ENCODE measurements around the gene MME. TPM values are rescaled to one million over a fixed set of nuclear protein-coding genes. Genes with fewer than 3 reads are reported as not detected.

Gene MME
- total RNA-seq, 1 donor from 2014 or later, result 54.3 TPM

GRCh38 chr3:155106119-155106518 is 26.0 kb downstream of the MME start:
- H2AFZ ChIP-seq (ENCODE audit: low read depth, low read length), result no peak overlapping the region
- FAIRE-seq (no peak), DNase-seq (ENCODE audit: low read depth) (no peak)
- no peak overlapping the region for H3K9ac ChIP-seq (ENCODE audit: low read length)
- H3K4me3 Mint-ChIP-seq (ENCODE audit: unreplicated experiment), result no peak overlapping the region
- no peak overlapping the region for H3K4me3 ChIP-seq (ENCODE audit: insufficient read depth, low read depth, low read length)
- no peaks in the 10 kb centered on the region for H3K27me3 ChIP-seq (ENCODE audit: insufficient read depth, low read length)
- H3K27ac Mint-ChIP-seq (ENCODE audit: unreplicated experiment), result no peak overlapping the region
- H3K36me3 Mint-ChIP-seq (ENCODE audit: low read depth, unreplicated experiment), result peaks cover 2% of the 10 kb centered on the region
- no peak overlapping the region for H3K27ac ChIP-seq (ENCODE audit: low read depth, low read length)
- H4K20me1 ChIP-seq (ENCODE audit: insufficient read depth, low read length), result no peaks in the 10 kb centered on the region
- H3K9me3 ChIP-seq (ENCODE audit: insufficient read depth, low read depth, low read length), result no peaks in the 10 kb centered on the region
- H3K4me2 ChIP-seq (ENCODE audit: low read length), result no peak overlapping the region
- no peaks in the 10 kb centered on the region for H3K27me3 Mint-ChIP-seq (ENCODE audit: low read depth, unreplicated experiment)
- peaks cover 13% of the 10 kb centered on the region for H3K4me1 Mint-ChIP-seq (ENCODE audit: low read depth, unreplicated experiment)
- TF ChIP-seq EZH2 (IDR thresholded peaks at IDR 0.05; ENCODE audit: insufficient read depth, low read length), result no peak
- no peak for TF ChIP-seq CTCF (IDR thresholded peaks at IDR 0.05; ENCODE audit: insufficient read depth, low read depth, low read length)
- no peaks in the 10 kb centered on the region for H3K4me1 ChIP-seq (ENCODE audit: insufficient read depth, low read length)
- H3K79me2 ChIP-seq (ENCODE audit: insufficient read depth, low read length), result no peaks in the 10 kb centered on the region
- H3K36me3 ChIP-seq (ENCODE audit: insufficient read depth, low read length), result no peaks in the 10 kb centered on the region
- no peaks in the 10 kb centered on the region for H3K9me3 Mint-ChIP-seq (ENCODE audit: unreplicated experiment)

GRCh38 chr3:155110022-155110421 is 29.9 kb downstream of the MME start:
- H3K27ac Mint-ChIP-seq (ENCODE audit: unreplicated experiment), result no peak overlapping the region
- no peak overlapping the region for H2AFZ ChIP-seq (ENCODE audit: low read depth, low read length)
- no peak for DNase-seq (ENCODE audit: low read depth)
- TF ChIP-seq EZH2 (IDR thresholded peaks at IDR 0.05; ENCODE audit: insufficient read depth, low read length) (no peak), CTCF (IDR thresholded peaks at IDR 0.05; ENCODE audit: insufficient read depth, low read depth, low read length) (no peak)
- H3K27ac ChIP-seq (ENCODE audit: low read depth, low read length), result no peak overlapping the region
- no peaks in the 10 kb centered on the region for H3K27me3 ChIP-seq (ENCODE audit: insufficient read depth, low read length)
- H3K4me2 ChIP-seq (ENCODE audit: low read length), result no peak overlapping the region
- H4K20me1 ChIP-seq (ENCODE audit: insufficient read depth, low read length), result no peaks in the 10 kb centered on the region
- H3K9me3 ChIP-seq (ENCODE audit: insufficient read depth, low read depth, low read length), result no peaks in the 10 kb centered on the region
- H3K9me3 Mint-ChIP-seq (ENCODE audit: unreplicated experiment), result no peaks in the 10 kb centered on the region
- H3K9ac ChIP-seq (ENCODE audit: low read length), result no peak overlapping the region
- H3K36me3 ChIP-seq (ENCODE audit: insufficient read depth, low read length), result no peaks in the 10 kb centered on the region
- H3K4me3 ChIP-seq (ENCODE audit: insufficient read depth, low read depth, low read length), result no peak overlapping the region
- FAIRE-seq, result no peak
- H3K4me3 Mint-ChIP-seq (ENCODE audit: unreplicated experiment), result no peak overlapping the region
- no peaks in the 10 kb centered on the region for H3K4me1 ChIP-seq (ENCODE audit: insufficient read depth, low read length)
- H3K36me3 Mint-ChIP-seq (ENCODE audit: low read depth, unreplicated experiment), result peaks cover 2% of the 10 kb centered on the region
- no peaks in the 10 kb centered on the region for H3K4me1 Mint-ChIP-seq (ENCODE audit: low read depth, unreplicated experiment)
- no peaks in the 10 kb centered on the region for H3K27me3 Mint-ChIP-seq (ENCODE audit: low read depth, unreplicated experiment)
- H3K79me2 ChIP-seq (ENCODE audit: insufficient read depth, low read length), result no peaks in the 10 kb centered on the region

GRCh38 chr3:155110996-155111901 is 31.1 kb downstream of the MME start:
- H3K4me3 ChIP-seq (ENCODE audit: insufficient read depth, low read depth, low read length), result no peak overlapping the region
- no peaks in the 10 kb centered on the region for H3K27me3 Mint-ChIP-seq (ENCODE audit: low read depth, unreplicated experiment)
- no peak for DNase-seq (ENCODE audit: low read depth)

More at GRCh38 chr3:155110996-155111901, 31.1 kb downstream of the MME start:
- TF ChIP-seq CTCF (IDR thresholded peaks at IDR 0.05; ENCODE audit: insufficient read depth, low read depth, low read length) (no peak), EZH2 (IDR thresholded peaks at IDR 0.05; ENCODE audit: insufficient read depth, low read length) (no peak)
- Histone ChIP-seq H3K27ac (ENCODE audit: low read depth, low read length) (no peak overlapping the region), H3K4me2 (ENCODE audit: low read length) (no peak overlapping the region), H3K27me3 (ENCODE audit: insufficient read depth, low read length) (no peaks in the 10 kb centered on the region), H3K4me1 (ENCODE audit: insufficient read depth, low read length) (no peaks in the 10 kb centered on the region), H3K9ac (ENCODE audit: low read length) (no peak overlapping the region), H3K9me3 (ENCODE audit: insufficient read depth, low read depth, low read length) (no peaks in the 10 kb centered on the region), H3K36me3 (ENCODE audit: insufficient read depth, low read length) (no peaks in the 10 kb centered on the region), H2AFZ (ENCODE audit: low read depth, low read length) (no peak overlapping the region), H4K20me1 (ENCODE audit: insufficient read depth, low read length) (no peaks in the 10 kb centered on the region), H3K79me2 (ENCODE audit: insufficient read depth, low read length) (no peaks in the 10 kb centered on the region)
- Mint-ChIP-seq H3K36me3 (ENCODE audit: low read depth, unreplicated experiment) (no peaks in the 10 kb centered on the region), H3K9me3 (ENCODE audit: unreplicated experiment) (no peaks in the 10 kb centered on the region), H3K4me1 (ENCODE audit: low read depth, unreplicated experiment) (no peaks in the 10 kb centered on the region), H3K4me3 (ENCODE audit: unreplicated experiment) (no peak overlapping the region), H3K27ac (ENCODE audit: unreplicated experiment) (no peak overlapping the region)
- FAIRE-seq, result no peak

Measured in astrocyte (in vitro differentiated cells and primary cell).